ENCODE results near the gene KMT5B.

DNA sequence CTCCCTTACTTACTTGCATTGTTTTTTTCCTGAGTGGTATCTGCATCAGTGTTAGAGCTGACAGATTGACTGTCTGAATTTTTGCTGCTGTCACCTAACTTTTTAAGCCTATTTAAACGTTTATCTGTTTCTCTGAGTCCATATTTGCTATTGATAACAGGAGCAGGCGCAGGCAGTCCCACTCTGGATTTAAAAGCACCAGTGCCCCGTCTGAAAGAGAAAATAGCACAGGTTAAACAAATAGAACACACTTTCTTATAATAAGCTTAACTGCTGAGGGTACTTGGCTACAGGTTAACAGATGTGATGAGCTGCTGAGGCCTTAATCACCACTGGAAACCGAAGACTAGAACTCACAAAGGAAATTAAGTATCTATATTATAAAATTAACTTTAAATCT, 46.1 kb downstream of the KMT5B start:
- TF ChIP-seq, protein P1, sequence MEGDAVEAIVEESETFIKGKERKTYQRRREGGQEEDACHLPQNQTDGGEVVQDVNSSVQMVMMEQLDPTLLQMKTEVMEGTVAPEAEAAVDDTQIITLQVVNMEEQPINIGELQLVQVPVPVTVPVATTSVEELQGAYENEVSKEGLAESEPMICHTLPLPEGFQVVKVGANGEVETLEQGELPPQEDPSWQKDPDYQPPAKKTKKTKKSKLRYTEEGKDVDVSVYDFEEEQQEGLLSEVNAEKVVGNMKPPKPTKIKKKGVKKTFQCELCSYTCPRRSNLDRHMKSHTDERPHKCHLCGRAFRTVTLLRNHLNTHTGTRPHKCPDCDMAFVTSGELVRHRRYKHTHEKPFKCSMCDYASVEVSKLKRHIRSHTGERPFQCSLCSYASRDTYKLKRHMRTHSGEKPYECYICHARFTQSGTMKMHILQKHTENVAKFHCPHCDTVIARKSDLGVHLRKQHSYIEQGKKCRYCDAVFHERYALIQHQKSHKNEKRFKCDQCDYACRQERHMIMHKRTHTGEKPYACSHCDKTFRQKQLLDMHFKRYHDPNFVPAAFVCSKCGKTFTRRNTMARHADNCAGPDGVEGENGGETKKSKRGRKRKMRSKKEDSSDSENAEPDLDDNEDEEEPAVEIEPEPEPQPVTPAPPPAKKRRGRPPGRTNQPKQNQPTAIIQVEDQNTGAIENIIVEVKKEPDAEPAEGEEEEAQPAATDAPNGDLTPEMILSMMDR (IDR thresholded peaks at IDR 0.05; ENCODE audit: low read length): no peak
- TF ChIP-seq EZH2 (IDR thresholded peaks at IDR 0.05; ENCODE audit: borderline replicate concordance, low read length): no peak

Measured in OCI-LY1 (cell line).